Activated CD4-positive, alpha-beta T cell treated with anti-CD3 and anti-CD28 coated beads, Interleukin-2, amount 50 U/mL, for 24 hours (primary cell): ENCODE data around the gene ADPRH.

Source experiments
- DNase-seq, 2 donors: peaks; one replicate each; pipeline ENCODE4 v3.0.0-alpha.2; 2020; ENCODE audit warnings: low read depth in 1 of 2, low spot score in 1 of 2

The ADPRH gene

DNA sequence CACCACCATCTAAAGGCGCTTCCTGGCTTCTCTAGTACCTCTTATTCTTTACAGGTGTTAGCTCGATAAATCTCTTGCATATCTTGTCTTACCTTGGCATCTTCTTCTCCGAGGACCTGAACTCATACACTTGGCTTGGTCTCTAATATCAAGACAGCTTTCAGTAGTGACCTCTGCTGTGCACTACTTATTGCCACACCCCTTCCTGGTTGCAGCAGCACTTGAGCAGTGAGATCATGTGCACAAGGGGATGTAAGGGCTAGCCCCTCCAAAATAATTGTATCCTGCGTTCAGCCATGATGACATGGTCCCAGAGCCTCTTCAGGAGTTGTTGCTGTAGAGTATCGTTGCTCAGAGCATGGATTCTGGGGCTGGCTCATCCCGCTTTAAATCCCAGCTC lies 17.1 kb downstream of the ADPRH start:
- DNase-seq, result no peak

DNA sequence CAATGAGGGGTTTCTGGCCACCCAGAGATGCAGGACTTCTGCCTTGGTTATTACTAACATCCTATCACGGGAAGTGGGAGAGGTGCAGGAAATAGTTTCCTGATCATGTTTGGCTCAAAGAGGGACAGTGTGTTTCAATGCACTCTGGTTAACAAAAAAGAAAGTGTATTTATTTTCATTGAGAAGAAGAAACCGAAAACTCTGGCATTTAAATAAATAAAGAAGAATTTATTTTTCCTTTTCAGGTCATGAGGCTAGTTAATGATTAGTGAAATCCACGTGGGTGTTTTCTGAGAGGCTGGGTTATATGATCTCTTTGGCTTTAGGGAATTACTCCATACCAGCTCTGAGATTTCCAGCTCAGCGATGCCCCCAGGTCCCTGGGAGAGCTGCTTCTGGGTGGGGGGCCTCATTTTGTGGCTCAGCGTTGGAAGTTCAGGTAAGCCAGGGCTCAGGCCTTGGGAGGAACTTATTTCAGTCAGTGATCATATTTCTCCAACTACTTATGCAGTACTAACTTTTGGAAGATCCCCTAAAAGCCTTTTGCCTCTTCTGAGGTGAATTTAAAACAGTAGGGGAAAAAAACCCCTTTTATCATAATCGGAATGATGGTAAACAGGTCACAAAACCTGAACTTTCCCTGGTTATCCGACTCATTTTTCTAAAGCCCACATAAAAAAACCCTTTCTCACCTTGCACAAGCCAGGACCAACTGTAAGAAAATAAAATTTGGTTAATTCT lies 18.4 kb downstream of the ADPRH start, which contains the start of gene PLA1A:
Gene PLA1A (plus strand): TSS at position 338 of the 741 bp plus-strand sequence. CDS start 29 bp downstream, at position 367.
- DNase-seq, result no peak

DNA sequence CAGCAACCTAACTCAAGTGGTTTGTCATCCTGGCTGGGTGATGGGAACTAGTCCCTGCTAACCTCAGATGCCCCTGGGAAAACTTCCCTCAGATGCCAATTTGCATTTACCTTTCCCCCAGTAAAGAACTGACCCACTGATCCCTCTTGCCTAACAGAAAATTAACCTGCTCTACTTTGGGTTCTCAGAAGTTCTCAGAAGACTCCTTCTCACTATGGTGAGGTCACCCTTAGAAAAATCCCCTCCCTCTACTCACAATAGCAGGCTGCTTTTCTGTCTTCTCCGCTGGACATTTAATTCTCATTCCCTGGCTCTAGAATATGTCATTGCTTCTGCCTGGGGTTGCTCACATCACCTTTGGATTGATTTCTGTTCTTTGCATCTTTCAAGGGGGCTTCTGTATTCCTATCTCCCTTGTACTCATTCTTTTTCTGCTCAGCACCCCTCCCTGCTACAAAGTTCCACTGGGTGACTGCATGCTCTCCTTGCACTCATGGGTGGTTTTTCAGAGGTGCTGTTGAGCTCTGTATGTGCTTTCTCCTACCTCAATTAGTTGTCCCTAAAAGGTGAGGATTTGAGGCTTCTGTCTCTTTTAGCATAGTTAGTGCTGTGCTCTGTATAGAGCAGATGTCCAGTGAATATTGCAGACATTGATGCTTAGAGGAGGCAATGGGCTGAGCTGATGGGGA lies 19.3 kb downstream of the ADPRH start:
- no peak for DNase-seq

DNA sequence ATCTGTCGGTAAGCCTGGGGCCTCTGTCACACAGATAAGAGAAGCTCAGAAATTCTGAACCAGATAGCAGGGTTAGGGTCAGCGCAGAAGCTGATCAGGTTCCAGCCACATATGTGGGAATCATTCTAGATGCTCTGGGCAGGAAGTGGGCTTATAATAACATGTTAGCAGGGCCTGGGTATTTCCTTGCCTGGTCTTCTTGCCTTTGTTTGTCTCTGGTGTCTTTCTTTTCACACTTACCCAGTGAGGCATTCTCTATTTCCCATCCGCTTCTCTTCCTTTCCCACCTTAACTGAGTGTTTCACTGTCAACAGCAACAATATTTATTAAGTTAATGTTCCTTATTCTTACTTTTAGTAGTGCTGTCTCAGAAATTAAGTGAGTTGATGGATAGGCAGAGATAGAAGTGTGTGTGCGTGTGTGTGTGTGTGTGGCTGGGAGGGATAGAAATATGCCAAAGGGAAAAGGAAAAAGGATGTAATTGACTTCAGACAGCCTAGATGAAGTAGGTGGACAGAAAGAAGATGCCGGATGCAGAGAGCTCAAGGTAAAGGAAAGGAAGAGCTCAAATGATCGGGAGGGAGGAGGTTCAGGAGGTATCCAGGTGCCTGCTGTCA lies 20.4 kb downstream of the ADPRH start:
- no peak for DNase-seq

DNA sequence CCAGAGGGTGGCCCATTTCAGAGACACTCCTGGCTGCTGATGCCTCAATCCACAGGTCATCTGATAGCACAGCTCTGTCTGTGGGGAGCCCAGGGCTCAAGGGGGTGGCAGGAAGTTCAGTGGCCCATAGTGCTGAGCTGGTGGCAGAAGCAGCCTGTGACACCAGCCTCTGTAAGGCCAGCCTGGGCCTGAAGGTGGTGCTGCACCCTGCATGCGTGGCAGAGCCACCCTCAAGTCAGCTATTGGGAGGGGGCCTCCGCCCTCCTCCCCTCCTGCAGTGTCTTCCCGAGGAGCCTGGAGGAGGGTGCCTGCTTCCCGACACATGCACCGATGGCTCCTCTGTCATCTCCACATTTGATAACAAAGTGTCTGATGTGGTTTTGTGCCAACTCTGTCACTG lies 21.4 kb downstream of the ADPRH start:
- no peak for DNase-seq

DNA sequence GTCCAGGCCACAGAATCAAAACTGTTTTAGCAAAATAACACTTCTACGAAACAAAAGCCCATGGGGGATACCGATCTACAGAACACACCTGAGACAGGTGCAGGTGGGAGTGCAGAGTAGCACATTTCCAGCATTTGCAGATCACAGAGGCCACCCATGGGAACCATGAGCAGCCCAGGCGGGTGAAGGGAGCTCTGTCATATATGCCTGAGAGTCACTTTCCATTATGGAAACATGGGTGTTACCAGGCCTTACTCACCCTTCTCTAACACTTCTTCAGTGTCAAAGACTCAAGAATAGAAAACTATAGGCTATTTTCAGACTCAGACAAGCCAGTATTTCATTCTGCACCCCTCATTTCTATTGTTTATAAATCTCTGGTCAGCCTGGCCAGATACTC lies 21.9 kb downstream of the ADPRH start:
- no peak for DNase-seq

DNA sequence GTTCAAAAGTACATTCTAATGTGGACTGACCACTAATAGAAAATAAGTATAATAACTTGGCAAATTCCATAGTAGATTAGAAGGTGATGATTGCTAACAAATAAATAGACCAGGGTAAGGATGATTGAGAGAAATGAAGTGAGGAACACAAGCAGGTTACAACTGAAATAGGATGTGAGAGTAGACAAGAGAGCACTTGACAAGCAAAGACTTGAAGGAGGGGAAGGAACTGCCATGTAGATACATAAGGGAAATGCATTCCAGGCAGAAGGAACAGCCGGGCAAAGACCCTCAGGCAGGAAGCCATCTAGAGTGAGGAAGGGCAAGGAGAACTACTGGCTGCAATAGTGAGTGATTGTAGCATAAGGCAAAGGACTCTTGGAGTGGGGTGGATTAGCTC lies 23.4 kb downstream of the ADPRH start:
- DNase-seq, result no peak

DNA sequence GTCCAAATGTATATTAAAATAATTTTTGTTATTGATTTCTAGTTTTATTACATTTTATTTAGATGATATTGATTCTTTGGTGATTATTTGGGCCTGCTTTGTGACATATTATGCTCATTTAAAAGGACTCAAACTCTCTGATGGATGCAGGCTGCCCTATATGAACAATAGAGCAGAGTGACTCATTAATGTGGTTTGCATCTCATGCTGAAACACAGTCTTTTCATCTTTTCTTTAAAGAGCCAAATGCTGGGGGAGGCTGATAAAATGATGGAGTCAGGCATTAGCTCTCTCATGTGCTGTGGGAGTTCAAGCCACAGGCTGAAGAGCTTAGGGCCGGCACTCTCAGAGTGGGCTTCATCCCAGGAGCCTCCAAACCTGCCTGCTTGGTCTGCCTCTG lies 25.6 kb downstream of the ADPRH start:
- no peak for DNase-seq

DNA sequence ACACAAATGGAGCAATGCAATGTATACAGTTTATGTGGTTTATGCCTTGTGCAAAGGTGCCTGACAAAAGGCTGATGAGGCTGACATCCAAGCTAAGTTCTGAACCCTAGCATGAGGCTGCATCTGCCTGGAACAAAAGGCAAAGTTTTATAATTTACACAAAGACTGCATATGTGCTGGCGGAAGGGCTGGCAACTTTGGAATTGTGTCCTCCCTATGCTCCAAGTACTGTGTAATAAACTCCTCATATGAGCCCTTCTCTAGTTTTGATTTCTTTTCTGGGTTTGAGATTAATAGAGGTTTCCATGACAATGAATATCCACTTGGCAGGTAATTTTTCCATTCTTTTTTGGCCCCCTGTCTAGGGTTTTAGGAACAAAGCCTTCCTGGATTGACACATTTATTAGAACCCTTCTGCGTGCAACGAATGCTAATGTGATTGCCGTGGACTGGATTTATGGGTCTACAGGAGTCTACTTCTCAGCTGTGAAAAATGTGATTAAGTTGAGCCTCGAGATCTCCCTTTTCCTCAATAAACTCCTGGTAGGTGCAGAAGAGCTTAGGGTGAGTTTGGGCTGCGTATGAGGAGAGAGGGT lies 29.2 kb downstream of the ADPRH start:
- no peak for DNase-seq

DNA sequence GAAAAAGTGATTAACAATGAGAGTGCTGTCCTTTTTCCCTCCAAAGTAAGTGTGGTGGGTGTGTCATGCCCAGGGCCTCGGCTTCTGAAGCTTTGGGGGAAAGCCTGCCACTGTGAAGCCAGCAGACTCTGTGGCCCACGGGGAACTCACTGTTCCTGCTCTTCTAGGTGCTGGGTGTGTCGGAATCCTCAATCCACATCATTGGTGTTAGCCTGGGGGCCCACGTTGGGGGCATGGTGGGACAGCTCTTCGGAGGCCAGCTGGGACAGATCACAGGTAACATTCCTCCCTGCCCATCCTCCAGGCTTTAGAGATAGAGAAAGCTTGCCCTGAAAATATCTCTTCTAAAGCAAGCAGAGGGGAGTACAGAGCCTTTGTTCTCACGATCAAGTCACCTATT lies 30.0 kb downstream of the ADPRH start:
- no peak for DNase-seq

DNA sequence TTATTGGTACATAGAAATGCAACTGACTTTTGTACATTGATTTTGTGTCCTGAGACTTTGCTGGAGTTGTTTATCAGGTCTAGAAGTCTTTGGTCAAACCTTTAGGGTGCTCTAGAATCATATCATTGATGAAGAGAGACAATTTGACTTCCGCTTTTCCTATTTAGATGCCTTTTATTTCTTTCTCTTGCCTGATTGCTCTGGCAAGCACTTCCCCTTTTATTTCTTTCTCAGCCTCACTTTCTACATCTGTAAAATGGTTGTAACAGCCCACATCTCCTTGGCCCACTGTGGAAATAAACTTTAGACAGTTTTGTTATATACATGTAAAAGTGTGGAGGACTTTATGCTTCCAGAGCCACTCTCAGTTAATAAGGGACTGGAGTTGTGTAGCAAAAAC lies 32.4 kb downstream of the ADPRH start:
- no peak for DNase-seq

DNA sequence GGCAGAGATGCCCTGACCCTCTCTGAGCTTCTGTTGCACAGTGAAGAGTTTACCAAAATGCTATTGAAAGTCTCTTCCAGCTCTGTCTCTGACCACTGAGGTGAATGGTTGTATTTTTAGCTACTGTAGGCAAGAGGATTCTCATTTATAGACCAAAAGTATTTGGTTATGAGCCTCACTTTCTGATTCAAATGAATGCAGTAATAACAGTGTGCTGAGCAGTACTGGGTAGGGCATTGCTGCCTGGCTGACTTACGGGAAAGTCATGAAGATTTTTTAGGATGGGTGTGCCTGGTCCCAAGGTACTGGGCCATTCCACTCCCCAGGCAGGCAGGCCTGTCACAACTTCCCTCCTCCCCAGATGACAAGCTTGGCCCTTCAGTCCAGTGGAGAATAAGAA lies 33.9 kb downstream of the ADPRH start:
- no peak for DNase-seq

DNA sequence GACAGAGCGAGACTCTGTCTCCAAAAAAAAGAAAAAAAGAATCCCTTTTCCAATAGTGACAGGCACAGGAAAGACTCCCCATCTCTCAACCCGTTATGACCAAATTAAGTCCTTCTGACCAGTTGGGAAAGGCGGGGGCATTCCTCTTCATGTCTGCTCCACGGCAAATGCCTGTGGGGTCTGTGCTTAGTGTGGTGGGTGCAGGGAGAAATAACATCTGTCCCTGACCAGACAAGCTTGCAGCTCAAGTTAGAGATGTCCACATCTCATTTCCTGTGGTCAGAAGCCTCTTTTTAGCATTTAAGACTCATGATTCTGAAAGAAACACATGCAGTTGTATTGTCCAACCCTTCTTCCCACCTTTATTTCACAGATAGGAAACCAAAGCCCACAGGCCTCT lies 34.6 kb downstream of the ADPRH start:
- no peak for DNase-seq

DNA sequence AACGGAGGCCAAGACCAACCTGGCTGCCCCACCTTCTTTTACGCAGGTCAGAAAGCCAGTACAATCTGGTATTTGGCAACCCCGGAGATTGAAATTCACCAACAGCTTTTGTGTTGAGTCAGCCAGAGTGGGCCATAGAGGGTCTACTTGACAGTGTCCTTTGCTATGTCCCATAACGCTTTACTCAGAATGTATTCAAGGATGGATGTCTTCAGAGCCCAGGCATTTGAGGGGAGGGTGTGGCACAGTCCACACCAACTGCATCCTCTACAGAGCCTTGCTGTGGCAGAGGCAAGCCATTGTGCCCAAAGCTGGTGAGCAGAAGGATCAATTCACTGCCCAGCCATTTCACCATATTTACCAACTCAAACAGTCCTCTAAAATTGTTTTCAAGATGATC lies 36.8 kb downstream of the ADPRH start:
- no peak for DNase-seq

DNA sequence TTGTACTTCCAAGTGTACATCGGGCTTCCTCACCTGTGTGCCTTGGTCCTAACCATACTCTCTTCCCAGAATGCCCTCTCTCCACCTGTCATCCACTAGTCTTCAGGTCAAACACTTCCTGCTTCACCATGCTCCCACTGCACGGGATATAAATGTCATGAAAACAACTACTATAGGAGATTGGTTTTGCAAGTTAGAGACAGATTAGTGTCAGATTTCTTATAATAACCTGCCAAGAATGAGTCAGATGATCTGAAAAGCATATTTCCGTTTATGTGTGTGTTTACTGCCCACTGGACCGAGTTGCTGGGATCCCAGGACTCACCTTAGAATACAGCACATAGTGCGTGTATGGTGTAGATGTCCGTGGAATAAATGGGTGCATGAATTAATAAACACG lies 39.8 kb downstream of the ADPRH start:
- no peak for DNase-seq

DNA sequence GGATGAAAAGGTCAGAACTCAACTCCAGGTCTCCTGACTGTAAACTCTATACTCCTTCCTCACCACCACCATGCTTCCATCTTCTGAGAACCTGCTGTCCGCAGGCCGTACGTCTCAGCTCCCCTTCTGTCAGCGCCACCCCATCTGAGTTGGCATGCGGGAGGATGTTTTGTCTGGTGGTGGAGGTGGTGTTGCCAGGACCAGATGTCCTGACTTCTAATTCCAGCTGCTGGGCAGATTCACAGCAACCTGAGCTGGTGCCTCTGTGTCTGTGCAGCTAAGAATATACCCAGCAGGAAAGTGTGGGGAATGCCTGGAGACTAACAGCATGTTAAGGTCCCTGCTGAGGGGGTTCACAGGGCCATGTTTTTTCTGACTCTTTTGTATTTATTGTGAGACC lies 41.6 kb downstream of the ADPRH start:
- DNase-seq, result no peak

DNA sequence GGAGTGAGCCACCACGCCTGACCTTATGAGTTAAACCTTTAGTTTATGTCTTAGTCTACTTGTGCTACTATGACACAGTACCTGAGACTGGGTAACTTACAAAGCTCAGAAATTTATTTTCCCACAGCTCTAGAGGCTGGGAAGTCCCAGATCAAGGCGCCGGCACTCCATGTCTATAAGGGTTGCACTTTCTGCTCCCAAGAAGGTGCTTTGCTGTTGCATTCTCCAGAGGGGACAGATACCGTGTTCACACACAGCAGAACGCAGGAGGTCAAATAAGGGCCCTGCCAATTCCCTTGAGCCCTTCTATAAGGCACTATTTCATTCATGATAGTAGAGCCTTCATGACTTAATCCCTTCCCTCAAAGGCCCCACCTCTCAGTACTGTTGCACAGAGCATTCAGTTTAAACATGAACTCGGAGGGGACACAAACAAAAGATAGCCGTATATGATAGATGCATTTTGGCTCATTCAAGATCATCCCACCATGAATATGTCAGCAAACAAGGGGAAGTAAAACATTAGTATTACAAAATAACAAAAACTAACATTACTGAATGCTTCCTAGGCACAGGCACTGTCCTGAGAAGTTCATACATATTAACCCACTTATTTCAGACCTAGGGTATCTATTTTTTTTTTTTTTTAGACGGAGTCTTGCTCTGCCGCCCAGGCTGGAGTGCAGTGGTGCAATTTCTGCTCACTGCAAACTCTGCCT lies 44.9 kb downstream of the ADPRH start:
- no peak for DNase-seq

DNA sequence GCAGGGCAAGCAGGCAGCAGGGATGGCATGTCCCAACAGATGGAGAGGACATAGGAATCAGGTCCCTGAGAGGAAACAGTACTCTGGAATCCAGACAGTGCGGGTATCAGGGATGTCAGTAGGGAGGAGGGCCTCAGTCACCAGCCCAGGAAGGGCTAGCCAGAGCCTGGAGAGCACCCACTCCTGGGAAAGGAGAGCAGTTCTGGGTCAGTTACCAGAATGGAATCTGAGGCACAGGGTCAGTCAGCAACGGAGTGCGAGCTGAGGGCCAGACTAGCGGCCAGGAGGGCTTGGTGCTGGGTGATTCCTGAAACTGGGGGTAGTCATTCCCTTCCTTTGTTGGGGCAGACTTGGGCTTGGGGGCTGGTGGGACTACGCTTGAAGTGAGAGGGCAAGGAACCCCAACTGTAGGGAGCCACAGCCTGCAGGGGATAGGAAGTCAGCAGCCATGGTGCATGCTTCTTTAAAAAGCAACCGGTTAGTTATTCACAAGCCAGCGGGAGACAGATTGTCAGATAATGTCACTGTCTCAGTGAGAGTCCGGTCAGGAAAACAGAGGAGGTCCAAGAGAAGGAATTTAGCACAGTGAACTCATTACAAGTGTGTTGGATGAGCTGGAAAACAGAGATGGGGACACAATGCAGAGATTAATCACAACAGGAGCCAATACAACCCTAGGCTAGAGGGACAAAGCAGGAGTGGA lies 46.3 kb downstream of the ADPRH start:
- DNase-seq, result no peak

DNA sequence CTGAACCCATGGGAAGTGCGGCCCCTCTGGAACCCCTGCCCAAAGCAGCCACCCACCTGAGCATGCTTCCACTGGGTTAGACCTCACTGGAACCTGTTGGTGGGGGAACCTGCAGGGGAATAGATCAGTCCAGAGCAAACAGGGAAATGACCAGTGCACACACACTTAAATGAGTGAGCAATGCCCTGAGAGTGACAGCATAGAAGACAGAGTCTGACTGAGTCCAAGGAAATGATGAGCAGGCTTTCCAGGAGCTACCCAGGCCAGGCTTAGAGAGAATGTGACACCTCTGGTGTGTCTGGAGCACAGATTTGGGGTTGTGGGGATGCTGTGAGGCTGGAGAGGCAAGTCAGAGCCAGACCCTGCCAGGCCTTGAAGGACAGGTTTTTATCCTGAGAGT lies 46.9 kb downstream of the ADPRH start:
- no peak for DNase-seq

DNA sequence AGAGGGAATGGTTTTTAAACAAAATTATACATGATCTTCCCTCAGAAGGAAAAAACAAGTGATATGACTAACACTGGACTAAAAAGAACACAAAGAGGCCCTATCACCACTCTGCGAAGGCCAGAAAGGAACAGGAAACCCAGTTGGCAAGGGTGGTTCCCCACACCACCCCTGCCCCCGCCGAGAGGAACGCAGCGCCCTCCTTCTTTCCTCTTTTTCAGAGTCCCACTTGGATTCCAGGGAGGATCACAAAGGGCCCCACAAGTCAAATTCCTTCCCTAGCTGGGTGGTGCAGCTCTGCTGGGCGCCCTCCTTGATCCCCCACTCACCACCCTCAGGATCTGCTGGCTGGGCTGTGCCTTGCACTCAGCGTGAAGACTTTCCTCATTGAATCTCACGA lies 48.2 kb downstream of the ADPRH start:
- DNase-seq, result no peak

DNA sequence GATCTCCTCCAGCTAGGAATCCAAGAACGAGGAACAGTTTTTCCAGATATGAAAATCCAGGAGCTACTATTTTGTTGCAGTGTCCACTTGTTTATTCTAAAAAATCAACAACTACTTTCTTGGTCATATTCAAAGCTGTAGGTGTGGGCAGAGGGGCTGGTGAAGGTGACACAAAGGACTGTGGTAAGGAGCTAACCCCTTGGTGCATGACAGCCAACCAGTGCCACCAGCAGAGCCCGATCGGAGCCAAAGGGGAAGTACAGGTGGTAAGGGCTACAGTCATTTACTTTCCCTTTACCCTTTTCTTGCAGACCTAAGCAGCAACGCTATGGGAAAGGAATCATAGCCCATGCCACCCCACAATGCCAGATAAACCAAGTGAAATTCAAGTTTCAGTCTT lies 49.1 kb downstream of the ADPRH start:
- no peak for DNase-seq
